Spleen (tissue), 7 donors: Measurements from ENCODE around the gene TRIM71.

Experiments
- POLR2AphosphoS5 ChIP-seq, 3 donors: sonication (generic); formaldehyde crosslinking; IDR thresholded peaks; one replicate each; pipeline ENCODE4 v1.5.1; 2017; ENCODE audit warnings: antibody characterized with exemption in 3 of 3
- TF ChIP-seq, protein P1 (sequence below), 11 experiments: fragments of 200-600 bp in 7 of 11; fragments of 450-650 bp in 4 of 11; sonication (generic) in 4 of 11; IDR thresholded peaks in 8 of 11; conservative IDR thresholded peaks in 3 of 11; 1 replicate in 7 of 11; 2 replicates in 4 of 11; pipeline versions ENCODE4 v1.4.0 to v1.8.0; 2016 to 2021; ENCODE audit warnings: antibody characterized with exemption in 11 of 11, inconsistent platforms in 4 of 11, mild to moderate bottlenecking in 1 of 11
- donor health status: DM: no; HTN: no; CAD: no; lungs with moderate emphysema.
- donor health status: DM: no; HTN: no; CAD: no.
- donor health status: DM: no; HTN: no; CAD: no.

DNA sequence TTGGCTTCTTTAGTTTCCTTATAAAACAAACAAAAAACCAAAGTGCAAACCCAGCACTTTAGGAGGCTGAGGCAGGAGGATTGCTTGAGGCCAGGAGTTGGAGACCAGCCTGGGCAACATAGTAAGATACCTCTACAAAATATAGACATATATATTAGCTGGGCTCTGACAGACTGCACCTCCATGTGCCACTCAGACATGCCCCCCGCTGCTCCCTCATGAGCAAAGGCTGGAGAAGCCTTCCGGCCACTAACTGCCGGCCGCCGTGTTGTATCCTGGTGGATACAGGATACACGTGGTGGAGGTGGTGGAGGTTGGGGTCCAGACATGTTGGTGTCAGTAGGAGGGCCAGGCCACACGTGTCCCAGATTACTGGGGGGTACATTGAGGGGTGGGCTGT, 104.3 kb downstream of the TRIM71 start:
- TF ChIP-seq, protein P1, sequence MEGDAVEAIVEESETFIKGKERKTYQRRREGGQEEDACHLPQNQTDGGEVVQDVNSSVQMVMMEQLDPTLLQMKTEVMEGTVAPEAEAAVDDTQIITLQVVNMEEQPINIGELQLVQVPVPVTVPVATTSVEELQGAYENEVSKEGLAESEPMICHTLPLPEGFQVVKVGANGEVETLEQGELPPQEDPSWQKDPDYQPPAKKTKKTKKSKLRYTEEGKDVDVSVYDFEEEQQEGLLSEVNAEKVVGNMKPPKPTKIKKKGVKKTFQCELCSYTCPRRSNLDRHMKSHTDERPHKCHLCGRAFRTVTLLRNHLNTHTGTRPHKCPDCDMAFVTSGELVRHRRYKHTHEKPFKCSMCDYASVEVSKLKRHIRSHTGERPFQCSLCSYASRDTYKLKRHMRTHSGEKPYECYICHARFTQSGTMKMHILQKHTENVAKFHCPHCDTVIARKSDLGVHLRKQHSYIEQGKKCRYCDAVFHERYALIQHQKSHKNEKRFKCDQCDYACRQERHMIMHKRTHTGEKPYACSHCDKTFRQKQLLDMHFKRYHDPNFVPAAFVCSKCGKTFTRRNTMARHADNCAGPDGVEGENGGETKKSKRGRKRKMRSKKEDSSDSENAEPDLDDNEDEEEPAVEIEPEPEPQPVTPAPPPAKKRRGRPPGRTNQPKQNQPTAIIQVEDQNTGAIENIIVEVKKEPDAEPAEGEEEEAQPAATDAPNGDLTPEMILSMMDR (IDR thresholded peaks at IDR 0.05 in 8 of 11, conservative IDR thresholded peaks at IDR 0.05 in 3 of 11): no peak
- no peak for TF ChIP-seq POLR2AphosphoS5 (IDR thresholded peaks at IDR 0.05)
